Activated T-helper 17 cell treated with anti-CD3 and anti-CD28 coated beads, Interleukin-2, amount 50 U/mL, for 72 hours (primary cell): ENCODE measurements around the gene CC2D1A. TPM values are rescaled to one million over a fixed set of nuclear protein-coding genes. Genes with fewer than 3 reads are reported as not detected.
A peak's percentile ranks its signal among the peaks of the same experiment; 100 is the strongest.

ENCODE experiments used
- ATAC-seq: fragments of 150-1000 bp; cut with Tn5 transposase; replicated peaks from 2 replicates; pipeline ENCODE4 v1.10.0; 2021; ENCODE audit warnings: mild to moderate bottlenecking, moderate library complexity
- H3K27ac Mint-ChIP-seq: one replicate; pipeline ENCODE4 v1.8.0; 2022; ENCODE audit warnings: mixed read lengths
- H3K27me3 Mint-ChIP-seq: one replicate; pipeline ENCODE4 v1.8.0; 2022; ENCODE audit warnings: mixed read lengths
- H3K36me3 Mint-ChIP-seq: one replicate; pipeline ENCODE4 v1.8.0; 2022; ENCODE audit warnings: low read depth, mild to moderate bottlenecking, mixed read lengths
- H3K4me1 Mint-ChIP-seq: one replicate; pipeline ENCODE4 v1.8.0; 2022; ENCODE audit warnings: mixed read lengths
- H3K4me3 Mint-ChIP-seq: one replicate; pipeline ENCODE4 v1.8.0; 2022; ENCODE audit warnings: mild to moderate bottlenecking, mixed read lengths
- H3K9me3 Mint-ChIP-seq: one replicate; pipeline ENCODE4 v1.8.0; 2022; ENCODE audit warnings: mixed read lengths
- total RNA-seq, 2 donors: library from RNA; stranded (reverse); gene quantifications; one replicate each; pipeline ENCODE4 v1.2.3, GENCODE V29; 2022

Gene CC2D1A
- total RNA-seq, 2 donors from 2014 or later, result 34.6 to 35.4 TPM

GRCh38 chr19:13870873-13871272, 35.1 kb upstream of the CC2D1A start:
- no peak for ATAC-seq
- Mint-ChIP-seq H3K9me3 (no peaks in the 10 kb centered on the region), H3K27ac (no peak overlapping the region), H3K36me3 (peaks cover 8% of the 10 kb centered on the region), H3K27me3 (peaks cover 16% of the 10 kb centered on the region), H3K4me1 (peaks cover 7% of the 10 kb centered on the region), H3K4me3 (no peak overlapping the region)

DNA sequence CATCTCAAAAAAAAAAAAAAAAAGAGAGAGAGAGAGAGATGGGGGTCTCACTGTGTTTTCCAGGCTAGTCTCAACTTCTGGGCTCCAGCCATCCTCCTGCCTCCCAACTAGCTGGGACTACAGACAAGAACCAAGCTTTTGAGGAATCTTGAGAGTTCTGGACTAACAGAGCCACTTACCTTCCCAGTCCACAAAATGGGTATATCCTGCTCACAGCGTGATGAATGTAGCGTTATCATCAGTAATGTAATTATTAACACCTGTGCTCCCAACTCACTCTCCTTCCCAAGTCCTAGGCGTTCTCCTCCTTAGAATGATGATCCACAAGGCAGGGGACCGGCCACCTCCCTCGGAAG, 33.7 kb upstream of the CC2D1A start:
- no peaks in the 10 kb centered on the region for H3K36me3 Mint-ChIP-seq
- no peak overlapping the region for H3K27ac Mint-ChIP-seq
- no peaks in the 10 kb centered on the region for H3K4me1 Mint-ChIP-seq
- H3K9me3 Mint-ChIP-seq, result no peaks in the 10 kb centered on the region
- peaks cover 8% of the 10 kb centered on the region for H3K27me3 Mint-ChIP-seq
- H3K4me3 Mint-ChIP-seq, result peak overlapping the region; percentile 49
- no peak for ATAC-seq

GRCh38 chr19:13872695-13873389, 33.2 kb upstream of the CC2D1A start:
- peaks cover 4% of the 10 kb centered on the region for H3K27me3 Mint-ChIP-seq
- ATAC-seq, result peak; percentile 63
- H3K36me3 Mint-ChIP-seq, result no peaks in the 10 kb centered on the region
- H3K4me1 Mint-ChIP-seq, result no peaks in the 10 kb centered on the region
- no peak overlapping the region for H3K27ac Mint-ChIP-seq
- H3K9me3 Mint-ChIP-seq, result no peaks in the 10 kb centered on the region
- peak overlapping the region; percentile 49 for H3K4me3 Mint-ChIP-seq

- Mint-ChIP-seq H3K4me3 (no peak overlapping the region), H3K4me1 (no peaks in the 10 kb centered on the region), H3K36me3 (no peaks in the 10 kb centered on the region), H3K27me3 (peaks cover 4% of the 10 kb centered on the region), H3K9me3 (no peaks in the 10 kb centered on the region), H3K27ac (no peak overlapping the region)
- ATAC-seq, result no peak
Observed at GRCh38 chr19:13873834-13874515, 32.0 kb upstream of the CC2D1A start.

- Mint-ChIP-seq H3K9me3 (no peaks in the 10 kb centered on the region), H3K27ac (no peak overlapping the region), H3K4me1 (peaks cover 4% of the 10 kb centered on the region), H3K4me3 (no peak overlapping the region), H3K27me3 (peaks cover 4% of the 10 kb centered on the region), H3K36me3 (no peaks in the 10 kb centered on the region)
- ATAC-seq, result no peak
Observed at GRCh38 chr19:13875824-13876223, 30.2 kb upstream of the CC2D1A start.

DNA sequence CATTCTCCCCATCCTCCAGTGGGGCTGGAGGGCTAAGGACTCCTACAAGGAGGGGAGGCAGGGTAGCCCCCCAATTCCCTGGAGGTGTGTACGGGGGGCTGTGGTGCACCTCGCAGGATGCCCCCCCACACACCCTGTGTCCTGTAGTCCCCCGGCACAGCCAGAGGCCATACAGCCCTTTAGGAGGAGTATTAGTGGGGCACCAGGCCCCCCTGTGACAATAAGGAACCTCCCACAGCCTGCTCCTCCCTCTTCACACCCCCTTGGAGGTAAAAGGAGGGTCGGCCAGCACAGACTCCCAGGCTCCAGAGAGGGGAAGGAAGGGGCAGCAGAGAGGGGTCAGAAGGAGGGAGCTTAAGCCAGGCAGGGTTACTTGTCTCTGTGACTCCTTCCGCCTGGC, 29.2 kb upstream of the CC2D1A start, which contains the start of gene NANOS3:
TSS of gene NANOS3 (plus strand) at position 301 of the 400 bp plus-strand sequence. CDS start 115 bp downstream, outside the sequence.
- Mint-ChIP-seq H3K27ac (no peak within 1 kb of the TSS), H3K4me3 (no peak within 1 kb of the TSS), H3K36me3 (no peaks in the 10 kb centered on the region), H3K4me1 (peaks cover 9% of the 10 kb centered on the region), H3K27me3 (peaks cover 4% of the 10 kb centered on the region), H3K9me3 (no peaks in the 10 kb centered on the region)
- ATAC-seq, result no peak

DNA sequence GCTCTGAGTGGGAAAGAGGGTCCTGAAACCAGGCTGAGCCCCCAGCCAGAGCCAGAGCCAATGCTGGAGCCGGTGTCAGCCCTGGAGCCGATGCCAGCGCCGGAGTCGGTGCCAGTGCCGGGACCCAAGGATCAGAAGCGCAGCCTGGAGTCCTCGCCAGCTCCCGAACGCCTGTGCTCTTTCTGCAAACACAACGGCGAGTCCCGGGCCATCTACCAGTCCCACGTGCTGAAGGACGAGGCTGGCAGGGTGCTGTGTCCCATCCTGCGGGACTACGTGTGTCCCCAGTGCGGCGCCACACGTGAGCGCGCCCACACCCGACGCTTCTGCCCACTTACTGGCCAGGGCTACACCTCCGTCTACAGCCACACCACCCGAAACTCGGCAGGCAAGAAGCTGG, 28.7 kb upstream of the CC2D1A start:
- H3K27me3 Mint-ChIP-seq, result peaks cover 4% of the 10 kb centered on the region
- H3K4me3 Mint-ChIP-seq, result no peak overlapping the region
- no peaks in the 10 kb centered on the region for H3K9me3 Mint-ChIP-seq

DNA sequence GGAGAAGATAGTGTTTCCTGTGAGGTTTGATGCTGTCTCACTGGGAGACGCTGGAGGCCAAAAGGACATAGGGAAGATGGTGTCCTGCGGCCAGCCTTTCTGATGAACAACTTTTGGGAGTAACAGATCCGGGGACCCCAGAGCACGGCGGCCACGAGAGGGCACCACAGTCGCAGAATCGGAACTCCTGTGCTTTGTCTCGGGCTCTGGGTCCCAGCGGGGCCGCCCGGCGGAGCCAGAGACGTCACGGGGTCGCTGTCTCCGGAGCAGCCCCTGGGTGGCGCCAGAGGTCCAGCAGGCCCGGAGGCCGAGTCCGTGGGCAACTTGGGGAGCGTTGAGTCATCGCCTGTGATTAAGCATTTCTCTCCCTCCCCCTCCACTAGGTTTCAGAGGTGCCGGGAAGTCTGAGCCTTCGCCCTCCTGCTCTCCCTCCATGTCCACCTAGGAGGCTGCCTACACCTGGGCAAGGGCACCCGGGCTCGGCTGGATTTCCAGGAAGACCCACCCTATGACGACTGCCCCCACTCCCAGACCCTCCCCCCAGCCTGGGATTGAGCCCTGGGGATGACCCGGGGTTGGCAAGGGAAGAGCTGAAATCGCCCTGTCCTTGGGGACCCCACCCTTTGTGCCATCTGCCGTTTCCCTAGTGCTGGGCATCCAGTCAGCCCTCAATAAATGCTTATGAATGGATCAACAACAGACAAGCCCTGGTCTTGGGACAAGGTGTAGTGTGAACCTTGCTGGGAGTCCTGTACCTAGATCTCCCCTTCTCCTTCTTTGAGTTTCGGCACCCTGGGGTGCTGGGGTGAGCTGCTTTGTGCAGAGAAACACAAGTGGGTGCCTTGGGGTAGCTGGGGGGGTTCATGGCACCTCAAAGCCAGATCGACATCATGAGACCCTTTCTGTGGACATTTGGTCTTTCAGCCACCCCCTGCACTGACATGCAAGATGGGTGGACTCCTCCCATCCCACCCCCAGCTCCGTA, 25.6 kb upstream of the CC2D1A start:
- Mint-ChIP-seq H3K27ac (peak overlapping the region; percentile 65), H3K4me3 (peak overlapping the region; percentile 75), H3K4me1 (peaks cover 19% of the 10 kb centered on the region), H3K27me3 (no peaks in the 10 kb centered on the region), H3K36me3 (no peaks in the 10 kb centered on the region), H3K9me3 (no peaks in the 10 kb centered on the region)
- peak; percentile 91 for ATAC-seq

More for the DNA sequence above, 28.7 kb upstream of the CC2D1A start:
- no peak overlapping the region for H3K27ac Mint-ChIP-seq
- peaks cover 14% of the 10 kb centered on the region for H3K4me1 Mint-ChIP-seq
- ATAC-seq, result no peak
- no peaks in the 10 kb centered on the region for H3K36me3 Mint-ChIP-seq

- peak; percentile 5 for ATAC-seq
Observed at GRCh38 chr19:13881251-13881691, 24.7 kb upstream of the CC2D1A start.

GRCh38 chr19:13881692-13882418, 24.1 kb upstream of the CC2D1A start:
- Mint-ChIP-seq H3K27ac (peak overlapping the region; percentile 89), H3K36me3 (no peaks in the 10 kb centered on the region), H3K9me3 (no peaks in the 10 kb centered on the region), H3K4me1 (peaks cover 19% of the 10 kb centered on the region), H3K27me3 (no peaks in the 10 kb centered on the region), H3K4me3 (peak overlapping the region; percentile 75)
- peak; percentile 69 for ATAC-seq

More at GRCh38 chr19:13881251-13881691, 24.7 kb upstream of the CC2D1A start:
- H3K4me3 Mint-ChIP-seq, result peak overlapping the region; percentile 75
- peak overlapping the region; percentile 89 for H3K27ac Mint-ChIP-seq
- H3K4me1 Mint-ChIP-seq, result peaks cover 19% of the 10 kb centered on the region
- no peaks in the 10 kb centered on the region for H3K27me3 Mint-ChIP-seq
- no peaks in the 10 kb centered on the region for H3K36me3 Mint-ChIP-seq
- no peaks in the 10 kb centered on the region for H3K9me3 Mint-ChIP-seq

- ATAC-seq, result no peak
- peaks cover 19% of the 10 kb centered on the region for H3K4me1 Mint-ChIP-seq
- H3K27me3 Mint-ChIP-seq, result no peaks in the 10 kb centered on the region
- no peaks in the 10 kb centered on the region for H3K9me3 Mint-ChIP-seq
- peak overlapping the region; percentile 75 for H3K4me3 Mint-ChIP-seq
- H3K36me3 Mint-ChIP-seq, result no peaks in the 10 kb centered on the region
- peak overlapping the region; percentile 89 for H3K27ac Mint-ChIP-seq
Observed at GRCh38 chr19:13882419-13882795, 23.6 kb upstream of the CC2D1A start.

GRCh38 chr19:13882836-13883235, 23.2 kb upstream of the CC2D1A start:
- Mint-ChIP-seq H3K27me3 (no peaks in the 10 kb centered on the region), H3K4me1 (peaks cover 19% of the 10 kb centered on the region), H3K4me3 (no peak overlapping the region), H3K27ac (peak overlapping the region; percentile 89), H3K9me3 (no peaks in the 10 kb centered on the region), H3K36me3 (no peaks in the 10 kb centered on the region)
- no peak for ATAC-seq

DNA sequence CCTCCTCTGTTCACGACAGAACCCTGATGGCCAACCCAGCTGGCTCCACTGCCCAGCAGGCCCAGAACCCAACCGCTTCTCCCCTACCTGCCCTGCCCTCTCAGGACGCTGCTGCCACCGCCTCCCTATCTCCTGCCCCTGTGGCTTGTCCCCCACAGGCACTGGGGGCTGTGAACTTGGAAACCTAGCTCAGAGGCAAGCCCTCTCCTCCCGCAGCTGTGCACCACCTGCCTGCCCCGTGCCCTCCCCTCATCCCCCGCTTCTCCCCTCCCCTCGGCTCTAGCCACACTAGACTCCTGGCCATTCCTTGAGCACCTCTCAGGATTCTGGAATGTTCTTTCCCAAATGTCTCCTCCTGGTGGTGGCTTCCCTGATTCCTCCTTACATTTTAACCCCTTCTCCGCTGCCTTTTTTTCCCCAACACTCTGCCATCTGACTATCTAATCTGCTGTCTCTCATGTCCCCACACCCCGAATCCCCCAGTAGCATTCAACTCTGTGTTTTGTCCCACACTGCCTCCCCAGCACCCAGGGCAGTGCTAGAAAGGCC, 22.4 kb upstream of the CC2D1A start:
- Mint-ChIP-seq H3K27ac (peak overlapping the region; percentile 74), H3K4me3 (no peak overlapping the region), H3K4me1 (peaks cover 19% of the 10 kb centered on the region), H3K27me3 (no peaks in the 10 kb centered on the region), H3K36me3 (no peaks in the 10 kb centered on the region), H3K9me3 (no peaks in the 10 kb centered on the region)
- no peak for ATAC-seq
